Loucy (cell line): Measurements from ENCODE around the gene IL1RN.
A peak's percentile ranks its signal among the peaks of the same experiment; 100 is the strongest.

Experiments used
- H2AFZ ChIP-seq: fragments of 200-600 bp; sonication (generic); 2 replicates; pipeline ENCODE4 v1.6.0; 2016; ENCODE audit warnings: antibody characterized with exemption, mild to moderate bottlenecking, low read length, moderate library complexity
- H3F3A ChIP-seq: fragments of 200-600 bp; 2 replicates; pipeline ENCODE4 v1.6.0; 2016; ENCODE audit warnings: antibody characterized with exemption, low read depth, mild to moderate bottlenecking
- H3K27me3 ChIP-seq: fragments of 200-600 bp; sonication (generic); 2 replicates; pipeline ENCODE4 v1.6.1; 2014; ENCODE audit warnings: low read length, mild to moderate bottlenecking; ENCODE audit not compliant: insufficient read depth, poor library complexity, severe bottlenecking
- H3K36me3 ChIP-seq: fragments of 200-600 bp; sonication (generic); 2 replicates; pipeline ENCODE4 v1.6.1; 2016; ENCODE audit warnings: low read length; ENCODE audit not compliant: insufficient read depth
- H3K4me1 ChIP-seq: fragments of 200-600 bp; sonication (generic); 2 replicates; pipeline ENCODE4 v1.5.1; 2014; ENCODE audit warnings: low read length, mild to moderate bottlenecking; ENCODE audit not compliant: insufficient read depth, poor library complexity, severe bottlenecking
- H3K4me2 ChIP-seq: fragments of 200-600 bp; sonication (generic); 2 replicates; pipeline ENCODE4 v1.6.0; 2014; ENCODE audit warnings: antibody characterized with exemption, low read length, low read depth, mild to moderate bottlenecking; ENCODE audit not compliant: poor library complexity, severe bottlenecking
- H3K4me3 ChIP-seq: fragments of 200-600 bp; sonication (generic); 2 replicates; pipeline ENCODE4 v1.5.1; 2014; ENCODE audit warnings: low read length, mild to moderate bottlenecking, mixed read lengths; ENCODE audit not compliant: poor library complexity, severe bottlenecking
- H3K79me2 ChIP-seq: fragments of 200-600 bp; sonication (generic); 2 replicates; pipeline ENCODE4 v1.6.1; 2014; ENCODE audit warnings: low read length; ENCODE audit not compliant: insufficient read depth
- H3K9ac ChIP-seq: fragments of 200-600 bp; sonication (generic); 2 replicates; pipeline ENCODE4 v1.6.0; 2014; ENCODE audit warnings: mild to moderate bottlenecking, low read depth, low read length, moderate library complexity; ENCODE audit not compliant: poor library complexity, severe bottlenecking
- H3K9me2 ChIP-seq: fragments of 200-600 bp; sonication (generic); replicated peaks from 2 replicates; pipeline ENCODE4 v1.6.1; 2016; ENCODE audit warnings: low read depth, low read length, mixed read lengths
- H3K9me3 ChIP-seq: fragments of 200-600 bp; sonication (generic); 2 replicates; pipeline ENCODE4 v1.6.1; 2014; ENCODE audit warnings: mild to moderate bottlenecking, antibody characterized with exemption, low read length, low read depth; ENCODE audit not compliant: insufficient read depth
- H4K20me1 ChIP-seq: fragments of 200-600 bp; sonication (generic); 2 replicates; pipeline ENCODE4 v1.6.0; 2014; ENCODE audit warnings: antibody characterized with exemption, low read length, mild to moderate bottlenecking; ENCODE audit not compliant: insufficient read depth, poor library complexity, severe bottlenecking
- CTCF ChIP-seq: fragments of 200-600 bp; sonication (generic); conservative IDR thresholded peaks from 2 replicates; pipeline ENCODE4 v1.5.1; 2014; ENCODE audit warnings: mild to moderate bottlenecking, antibody characterized with exemption, low read length
- EZH2phosphoT487 ChIP-seq: fragments of 200-600 bp; IDR thresholded peaks from 2 replicates; pipeline ENCODE4 v1.6.1; 2018; ENCODE audit warnings: antibody characterized with exemption, mild to moderate bottlenecking, moderate library complexity, borderline replicate concordance

Gene IL1RN

GRCh38 chr2:113166187-113166645, 38.8 kb downstream of the IL1RN start:
- no peaks in the 10 kb centered on the region for H3K9me3 ChIP-seq
- H3F3A ChIP-seq: no peaks in the 10 kb centered on the region
- H3K4me3 ChIP-seq: no peak overlapping the region
- H3K79me2 ChIP-seq: no peaks in the 10 kb centered on the region
- peaks cover 25% of the 10 kb centered on the region for H3K4me1 ChIP-seq
- no peak overlapping the region for H3K4me2 ChIP-seq
- no peaks in the 10 kb centered on the region for H3K27me3 ChIP-seq
- no peak overlapping the region for H3K9ac ChIP-seq
- no peak overlapping the region for H2AFZ ChIP-seq
- TF ChIP-seq CTCF: no peak
- no peak for TF ChIP-seq EZH2phosphoT487
- H3K9me2 ChIP-seq: no peaks in the 10 kb centered on the region
- H3K36me3 ChIP-seq: no peaks in the 10 kb centered on the region
- no peaks in the 10 kb centered on the region for H4K20me1 ChIP-seq

GRCh38 chr2:113167115-113167932, 39.9 kb downstream of the IL1RN start:
- no peaks in the 10 kb centered on the region for H3F3A ChIP-seq
- no peak overlapping the region for H3K4me3 ChIP-seq
- no peaks in the 10 kb centered on the region for H3K9me3 ChIP-seq
- H3K79me2 ChIP-seq: no peaks in the 10 kb centered on the region
- no peak overlapping the region for H3K4me2 ChIP-seq
- H3K4me1 ChIP-seq: peaks cover 25% of the 10 kb centered on the region
- H3K9me2 ChIP-seq: no peaks in the 10 kb centered on the region
- H2AFZ ChIP-seq: no peak overlapping the region
- no peak overlapping the region for H3K9ac ChIP-seq
- no peaks in the 10 kb centered on the region for H3K36me3 ChIP-seq
- H4K20me1 ChIP-seq: no peaks in the 10 kb centered on the region
- H3K27me3 ChIP-seq: no peaks in the 10 kb centered on the region
- TF ChIP-seq CTCF: no peak
- no peak for TF ChIP-seq EZH2phosphoT487

GRCh38 chr2:113167962-113168340, 40.6 kb downstream of the IL1RN start:
- Histone ChIP-seq H3K27me3 (no peaks in the 10 kb centered on the region), H3K9ac (no peak overlapping the region), H3K4me2 (no peak overlapping the region), H3K79me2 (no peaks in the 10 kb centered on the region), H3K9me2 (no peaks in the 10 kb centered on the region), H3K4me3 (no peak overlapping the region), H3K36me3 (no peaks in the 10 kb centered on the region), H4K20me1 (no peaks in the 10 kb centered on the region), H2AFZ (0 out of 2 replicates have a peak overlapping the region, but pooled peaks have one; percentile 9), H3K9me3 (no peaks in the 10 kb centered on the region), H3K4me1 (peaks cover 25% of the 10 kb centered on the region), H3F3A (no peaks in the 10 kb centered on the region)
- TF ChIP-seq CTCF: no peak
- TF ChIP-seq EZH2phosphoT487: no peak
